HCEC 1CT (cell line): ENCODE results near the gene PDIA2.
"Not testable (repeated sequence)": the region's sequence is repeated elsewhere in the genome, so short reads cannot be mapped to it uniquely, and the experiment has no call there.

Experiments used
- DNase-seq: peaks from one replicate; pipeline ENCODE4 v3.0.0-alpha.2; 2017

The PDIA2 gene

GRCh38 chr16:263944-264343 is 19.0 kb upstream of the PDIA2 start:
- no peak for DNase-seq

GRCh38 chr16:264440-264951 is 18.5 kb upstream of the PDIA2 start:
- no peak for DNase-seq

- no peak for DNase-seq
Measured at GRCh38 chr16:265002-265529, 17.9 kb upstream of the PDIA2 start.

DNA sequence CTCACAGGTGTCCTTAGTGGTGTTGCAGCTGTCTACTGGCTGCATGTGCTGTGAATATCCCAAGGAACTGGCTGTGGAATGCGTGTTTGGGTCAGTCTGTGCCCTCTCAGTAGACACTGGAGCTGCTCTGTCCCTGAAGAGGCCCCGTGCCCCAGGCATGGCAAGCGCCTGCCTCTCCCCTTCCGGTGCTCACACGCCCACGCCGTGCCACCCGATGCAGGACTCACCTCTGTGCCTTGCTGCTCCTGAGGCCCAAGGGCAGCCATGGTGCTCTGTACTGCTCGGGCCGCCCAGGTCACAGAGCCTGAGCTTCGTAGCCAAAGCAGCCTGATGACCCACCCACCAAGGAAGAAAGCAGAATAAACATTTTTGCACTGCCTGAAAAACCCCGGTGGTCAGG is 17.3 kb upstream of the PDIA2 start:
- DNase-seq, result no peak

DNA sequence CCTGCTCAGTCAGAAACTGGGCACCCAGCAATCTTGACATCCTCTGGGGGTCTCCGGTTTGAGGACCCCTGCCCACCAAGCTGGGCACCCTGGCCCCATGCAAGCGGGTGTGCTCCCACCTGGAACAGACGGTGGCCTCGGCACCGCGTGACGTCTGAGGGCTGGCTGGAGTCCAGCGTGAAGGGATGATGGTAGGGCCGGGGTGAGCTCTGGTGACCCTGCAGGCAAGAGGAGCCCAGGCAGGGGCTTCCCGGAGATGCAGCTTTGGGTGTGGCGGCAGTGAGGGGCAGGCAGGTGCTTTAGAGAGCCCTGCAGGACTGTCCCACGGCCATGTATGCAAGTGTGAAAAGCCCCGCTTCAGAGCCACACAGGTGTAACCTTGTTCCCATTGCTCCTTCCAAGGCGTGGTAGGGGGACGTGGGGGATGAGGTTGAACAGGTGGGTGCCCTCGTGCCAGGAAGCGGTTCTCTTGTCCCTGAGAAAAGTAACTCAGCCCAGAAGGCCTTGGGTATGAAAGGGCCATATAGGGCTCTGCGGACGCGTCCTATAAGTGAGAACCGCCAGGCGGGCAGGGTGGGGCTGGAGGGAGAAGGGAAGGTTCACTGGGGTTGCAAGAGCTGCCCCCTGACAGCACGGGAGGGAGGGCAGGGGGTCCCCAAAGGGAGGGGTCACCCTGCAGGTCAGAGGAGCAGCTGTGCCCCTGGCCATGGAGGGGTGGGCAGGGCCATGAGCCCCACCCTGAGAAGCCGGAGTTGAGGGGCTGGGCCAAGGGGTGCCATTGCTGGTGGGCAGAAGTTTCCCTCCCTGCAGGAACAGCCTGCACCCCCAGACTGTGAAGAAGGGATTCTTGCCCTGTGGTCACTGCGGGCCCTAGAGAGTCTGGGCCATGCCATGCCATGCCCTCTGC is 16.5 kb upstream of the PDIA2 start:
- no peak for DNase-seq

DNA sequence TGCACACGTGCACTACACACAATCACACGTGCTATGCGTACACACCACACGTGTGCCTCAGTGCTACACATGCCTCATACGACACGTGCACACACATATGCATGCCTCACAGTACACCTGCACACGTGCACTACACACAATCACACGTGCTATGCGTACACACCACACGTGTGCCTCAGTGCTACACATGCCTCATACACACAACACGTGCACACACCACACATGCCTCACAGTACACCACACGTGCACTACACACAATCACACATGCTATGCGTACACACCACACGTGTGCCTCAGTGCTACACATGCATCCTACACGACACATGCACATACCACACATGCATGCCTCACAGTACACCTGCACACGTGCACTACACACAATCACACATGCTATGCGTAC is 15.4 kb upstream of the PDIA2 start:
- DNase-seq, result not testable (repeated sequence)

GRCh38 chr16:268141-269053 is 14.6 kb upstream of the PDIA2 start:
- no peak for DNase-seq

GRCh38 chr16:269061-269796 is 13.7 kb upstream of the PDIA2 start:
- no peak for DNase-seq

GRCh38 chr16:270381-271255 is 12.3 kb upstream of the PDIA2 start:
- DNase-seq, result no peak

DNA sequence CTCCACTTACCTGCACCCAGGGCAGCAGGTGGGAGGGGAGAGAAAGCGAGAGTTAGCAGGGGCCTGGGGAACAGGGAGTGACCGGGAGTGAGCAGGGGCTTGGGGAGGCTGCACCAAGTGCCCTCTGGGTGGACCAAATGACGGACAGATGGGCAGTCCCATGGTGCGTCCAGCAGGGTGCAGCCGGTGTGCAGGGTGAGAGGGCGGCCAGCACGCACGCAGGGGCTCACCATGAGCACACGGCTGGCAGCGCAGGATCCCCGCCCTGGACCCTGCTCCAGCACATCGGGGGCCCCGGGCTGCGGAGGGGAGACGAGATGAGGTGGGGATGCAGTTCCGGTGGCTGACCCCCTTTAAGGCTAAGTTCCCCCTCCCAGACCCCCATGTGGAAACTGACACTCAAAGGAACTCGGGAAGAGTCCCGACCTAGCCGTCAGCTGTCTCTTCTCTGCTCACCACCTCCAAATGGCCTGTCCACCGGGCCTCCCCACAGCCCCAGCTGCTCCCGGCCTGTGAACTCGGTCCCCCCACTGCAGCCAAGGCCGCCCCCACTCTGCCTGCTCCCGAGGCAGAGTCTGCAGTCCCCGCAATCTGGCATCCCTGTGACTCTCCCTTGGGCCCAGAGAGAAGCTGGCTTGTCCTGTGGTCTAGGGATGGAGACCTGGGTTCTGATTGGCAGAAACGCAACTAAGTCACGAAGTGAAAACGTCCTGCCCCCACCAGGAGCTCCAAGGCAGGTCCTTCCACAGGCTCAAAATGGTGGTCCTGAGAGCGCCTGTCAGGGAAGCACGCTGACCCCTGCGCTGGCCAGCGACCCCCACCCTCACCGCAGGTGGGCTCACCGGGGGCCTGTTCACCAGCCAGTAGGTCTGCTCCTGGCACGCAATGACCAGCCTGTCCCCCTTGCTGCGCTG is 10.1 kb upstream of the PDIA2 start:
- no peak for DNase-seq

DNA sequence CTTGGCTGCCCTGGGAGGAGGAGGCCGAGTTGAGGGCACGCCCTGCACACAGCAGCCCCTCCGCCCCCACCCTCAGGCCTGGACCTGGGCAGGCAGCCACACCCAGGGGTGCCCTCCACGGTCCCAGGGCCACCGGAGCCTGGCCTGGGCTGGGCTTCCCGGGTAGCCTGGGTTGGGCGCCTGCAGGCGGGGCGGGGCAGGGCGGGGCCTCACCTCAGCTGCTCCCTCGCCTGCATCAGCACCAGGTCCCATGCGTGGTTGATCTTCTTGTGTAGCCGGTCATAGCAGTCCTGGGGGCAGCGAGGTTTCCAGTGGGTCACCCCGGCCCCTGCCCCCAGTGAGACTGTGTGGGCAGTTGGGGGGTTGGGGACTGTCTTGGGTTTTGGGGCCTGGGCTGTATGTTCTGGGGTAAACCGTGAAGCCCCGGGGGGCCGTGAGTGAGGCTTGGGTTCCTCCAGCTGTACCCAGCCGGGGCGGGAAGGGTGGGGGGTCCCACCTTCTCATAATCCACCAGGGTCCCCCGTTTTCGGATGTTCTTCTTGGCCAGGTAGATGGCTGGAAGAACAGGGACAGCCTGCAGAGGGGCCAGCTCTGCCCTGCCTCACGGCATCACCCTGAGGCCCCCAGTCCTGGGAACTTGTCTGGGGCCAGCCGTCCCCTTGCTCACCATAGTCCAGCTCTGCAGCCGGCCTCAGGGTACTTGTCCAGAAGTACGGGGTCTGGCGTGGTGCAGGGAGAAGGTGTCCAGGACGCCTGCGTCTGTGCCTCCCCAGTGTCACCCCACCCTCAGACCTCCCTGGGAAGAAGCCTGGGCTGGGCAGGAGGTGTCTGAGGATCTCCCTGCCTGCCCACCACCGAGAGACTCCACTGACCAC is 9.2 kb upstream of the PDIA2 start:
- DNase-seq, result no peak

DNA sequence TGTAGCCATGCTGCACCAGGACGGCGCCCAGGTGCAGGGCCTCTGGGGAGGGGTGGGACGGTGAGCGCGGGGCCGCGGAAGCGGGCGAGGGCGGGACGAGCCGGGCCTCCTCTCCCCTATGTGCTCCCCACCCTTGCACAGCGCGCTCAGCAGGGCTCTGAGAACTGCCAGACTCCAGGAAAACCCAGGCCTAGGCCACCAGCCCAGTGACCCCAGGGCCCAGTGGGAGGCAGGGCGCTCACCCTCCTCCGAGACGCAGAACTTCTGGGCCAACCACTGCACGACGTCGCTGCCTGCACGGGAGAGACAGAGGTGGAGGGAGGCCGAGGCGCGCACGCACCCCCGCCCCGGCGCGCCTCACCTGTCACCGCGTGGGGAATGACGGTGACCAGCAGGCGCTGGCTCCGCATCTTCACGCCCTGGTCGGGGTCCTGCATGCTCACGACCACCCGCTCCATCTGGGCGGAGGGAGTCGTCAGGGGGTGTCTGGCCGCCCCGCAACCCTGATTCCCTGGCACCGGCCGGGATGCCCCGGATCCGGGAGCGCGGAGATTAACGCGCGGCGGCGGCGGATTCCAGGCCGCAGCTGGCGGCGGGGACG is 7.8 kb upstream of the PDIA2 start:
- DNase-seq, result no peak

DNA sequence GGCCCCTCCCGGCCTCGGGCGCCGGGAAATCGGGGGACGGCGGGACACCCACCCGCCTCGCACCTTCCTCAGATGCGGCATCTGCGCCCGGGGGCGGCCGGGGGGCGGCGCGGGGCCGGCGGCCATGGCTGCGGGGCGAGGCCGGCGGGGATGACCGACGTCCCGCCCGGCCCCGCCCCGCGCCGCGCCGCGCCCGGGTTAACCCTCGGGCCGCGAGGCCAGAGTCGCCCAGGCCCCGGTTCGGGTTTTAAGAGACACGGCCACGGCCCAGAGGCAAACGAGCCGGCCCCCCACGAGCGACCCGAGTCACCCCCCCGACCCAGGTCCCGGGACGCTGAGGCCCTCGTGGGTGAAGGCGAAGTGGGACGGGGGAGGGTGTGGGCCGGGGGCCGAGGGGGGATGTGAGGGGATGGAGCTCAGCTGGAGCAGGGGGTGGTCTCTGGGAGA is 7.2 kb upstream of the PDIA2 start, which contains the start of gene RGS11:
Gene RGS11, minus strand, starts transcription at position 159 of the 447 bp plus-strand sequence. Its CDS starts 33 bp downstream, at position 126.
- DNase-seq, result no peak

DNA sequence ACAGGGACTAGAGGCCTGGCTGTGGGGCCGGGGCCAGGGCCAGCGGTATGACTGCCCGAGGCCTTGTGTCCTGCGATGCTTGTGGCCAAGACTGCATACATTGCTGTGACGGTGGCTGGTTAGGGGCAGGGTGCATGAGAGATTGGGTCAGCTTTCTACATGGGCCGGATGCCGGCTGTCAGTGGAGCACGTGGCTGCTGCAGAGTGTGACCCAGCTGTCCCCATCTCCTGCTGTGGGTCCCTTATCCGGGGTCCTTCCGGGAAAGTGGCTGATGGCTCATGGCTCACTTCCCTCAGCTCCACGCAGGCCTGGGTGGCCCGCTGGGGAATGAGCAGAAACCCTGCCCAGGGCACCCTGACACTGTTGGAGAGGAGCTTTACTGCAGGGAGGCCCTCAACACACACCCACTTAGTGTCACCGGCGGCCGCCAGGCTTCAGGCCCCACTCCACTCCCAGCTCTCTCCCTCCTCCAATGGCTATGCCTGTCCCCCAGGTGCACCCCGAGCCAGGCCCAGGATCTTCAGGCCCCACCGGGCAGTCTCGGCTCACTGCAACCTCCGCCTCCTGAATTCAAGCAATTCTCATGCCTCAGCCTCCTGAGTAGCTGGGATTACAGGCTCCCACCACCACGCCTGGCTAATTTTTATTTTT is 6.4 kb upstream of the PDIA2 start:
- DNase-seq, result no peak

- no peak for DNase-seq
Measured at GRCh38 chr16:278863-279366, 4.0 kb upstream of the PDIA2 start.

DNA sequence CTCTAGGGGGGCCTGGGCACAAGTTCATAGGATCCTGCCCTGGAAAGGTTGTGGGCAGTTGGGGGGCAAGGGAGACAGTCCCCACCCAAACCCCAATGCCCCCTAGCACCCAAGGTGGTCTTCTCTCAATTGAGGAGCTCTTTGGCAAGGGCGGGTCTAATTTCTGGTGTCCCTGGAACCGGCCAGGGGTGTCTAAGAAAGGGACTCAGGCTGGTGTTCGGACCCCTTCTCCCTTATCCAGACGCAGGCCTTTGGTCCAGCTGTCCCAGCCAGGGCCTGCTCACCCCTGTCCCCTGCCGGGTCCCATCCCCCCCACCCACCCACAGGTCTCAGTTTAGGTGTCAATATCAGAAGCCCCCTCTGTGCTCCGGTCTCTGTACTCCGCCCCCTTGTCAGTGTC is 3.4 kb upstream of the PDIA2 start:
- no peak for DNase-seq

GRCh38 chr16:280005-280460 is 2.9 kb upstream of the PDIA2 start:
- DNase-seq, result no peak

DNA sequence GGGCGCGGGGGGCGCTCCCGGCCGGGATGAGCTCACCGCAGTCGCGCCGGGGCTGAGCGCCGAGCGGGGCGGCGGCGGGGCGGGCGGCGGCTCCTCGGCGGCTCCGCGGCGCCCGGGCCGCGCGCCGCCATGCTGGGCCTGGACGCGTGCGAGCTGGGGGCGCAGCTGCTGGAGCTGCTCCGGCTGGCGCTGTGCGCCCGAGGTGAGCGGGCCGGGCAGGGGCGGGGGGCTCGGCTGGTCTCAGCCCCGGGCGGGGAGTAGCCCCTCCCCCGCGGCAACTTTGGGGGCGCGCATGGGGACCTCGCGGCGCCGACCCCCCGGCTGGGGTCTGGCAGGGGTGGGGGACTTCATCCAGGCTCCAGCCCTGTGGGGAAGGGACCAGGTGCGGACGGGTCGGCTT is 2.4 kb upstream of the PDIA2 start, which contains the start of gene ARHGDIG:
Gene ARHGDIG, plus strand, starts transcription at position 40 of the 400 bp plus-strand sequence. Its CDS starts 90 bp downstream, at position 130.
- no peak for DNase-seq
